ENCODE data around the gene NTN3.

The NTN3 gene

DNA sequence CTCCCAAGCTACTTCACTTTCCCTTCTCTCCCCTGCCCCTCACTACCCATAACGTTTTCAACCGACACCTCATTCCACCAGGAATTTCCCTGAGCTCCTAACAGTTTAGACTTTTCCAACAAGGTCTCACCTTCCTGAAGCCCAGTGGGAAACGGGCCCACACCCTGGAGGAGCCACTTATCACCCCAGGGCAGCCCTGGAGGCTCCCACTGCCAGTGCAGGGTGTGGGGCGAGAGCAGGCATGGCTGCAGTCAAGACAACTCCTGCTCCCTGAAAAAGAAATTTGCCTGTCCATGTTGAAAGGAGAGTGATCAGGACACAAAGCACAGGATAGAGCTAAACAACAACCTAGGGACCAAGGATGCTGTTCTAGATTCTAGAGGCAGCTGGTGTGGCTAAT is 43.6 kb upstream of the NTN3 start:
- TF ChIP-seq, protein P1, sequence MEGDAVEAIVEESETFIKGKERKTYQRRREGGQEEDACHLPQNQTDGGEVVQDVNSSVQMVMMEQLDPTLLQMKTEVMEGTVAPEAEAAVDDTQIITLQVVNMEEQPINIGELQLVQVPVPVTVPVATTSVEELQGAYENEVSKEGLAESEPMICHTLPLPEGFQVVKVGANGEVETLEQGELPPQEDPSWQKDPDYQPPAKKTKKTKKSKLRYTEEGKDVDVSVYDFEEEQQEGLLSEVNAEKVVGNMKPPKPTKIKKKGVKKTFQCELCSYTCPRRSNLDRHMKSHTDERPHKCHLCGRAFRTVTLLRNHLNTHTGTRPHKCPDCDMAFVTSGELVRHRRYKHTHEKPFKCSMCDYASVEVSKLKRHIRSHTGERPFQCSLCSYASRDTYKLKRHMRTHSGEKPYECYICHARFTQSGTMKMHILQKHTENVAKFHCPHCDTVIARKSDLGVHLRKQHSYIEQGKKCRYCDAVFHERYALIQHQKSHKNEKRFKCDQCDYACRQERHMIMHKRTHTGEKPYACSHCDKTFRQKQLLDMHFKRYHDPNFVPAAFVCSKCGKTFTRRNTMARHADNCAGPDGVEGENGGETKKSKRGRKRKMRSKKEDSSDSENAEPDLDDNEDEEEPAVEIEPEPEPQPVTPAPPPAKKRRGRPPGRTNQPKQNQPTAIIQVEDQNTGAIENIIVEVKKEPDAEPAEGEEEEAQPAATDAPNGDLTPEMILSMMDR (IDR thresholded peaks at IDR 0.05; ENCODE audit: control insufficient read depth, extremely low read depth, insufficient read depth) = no peak
- DNase-seq (ENCODE audit: low read depth) = no peak
- no peak overlapping the region for H3K4me3 ChIP-seq (ENCODE audit: low read depth, low read length)

DNA sequence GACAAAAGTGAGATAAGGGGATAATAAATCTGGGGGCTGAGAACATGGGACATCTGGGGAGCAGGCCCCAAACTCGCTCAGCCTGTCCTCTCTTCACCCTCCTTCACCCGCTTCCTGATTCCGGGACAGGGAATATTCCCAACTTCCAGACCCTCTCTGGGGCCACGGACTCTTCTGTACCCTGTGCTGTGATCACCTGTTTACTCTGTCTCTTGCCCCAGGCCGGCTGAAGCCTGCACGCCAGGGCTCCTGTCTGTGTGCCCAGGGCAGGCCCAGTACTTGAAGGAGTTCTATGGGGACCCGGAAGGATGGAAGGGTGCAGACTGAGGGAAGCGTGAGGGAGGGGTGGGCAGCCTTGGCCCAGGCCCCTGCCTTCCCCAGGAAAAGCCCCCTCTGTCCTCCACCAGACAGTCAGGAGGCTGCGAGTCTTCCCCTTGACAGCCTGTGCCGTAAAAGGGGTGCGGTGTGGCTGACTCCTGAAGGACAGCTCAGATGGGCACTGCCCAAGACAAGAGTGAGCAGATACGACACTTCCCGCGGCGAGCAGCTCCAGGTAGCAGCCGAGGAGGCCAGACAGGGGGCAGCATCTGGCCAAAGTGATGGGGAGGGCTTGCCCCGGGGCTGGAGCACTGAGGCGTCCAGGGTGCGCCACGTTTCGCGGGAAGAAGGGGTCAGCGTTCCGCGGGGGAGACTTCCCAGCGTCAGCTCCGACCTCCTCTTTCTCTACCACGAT is 42.9 kb upstream of the NTN3 start:
- DNase-seq (ENCODE audit: low read depth) = no peak
- H3K4me3 ChIP-seq (ENCODE audit: low read depth, low read length) = peak overlapping the region; percentile 78

DNA sequence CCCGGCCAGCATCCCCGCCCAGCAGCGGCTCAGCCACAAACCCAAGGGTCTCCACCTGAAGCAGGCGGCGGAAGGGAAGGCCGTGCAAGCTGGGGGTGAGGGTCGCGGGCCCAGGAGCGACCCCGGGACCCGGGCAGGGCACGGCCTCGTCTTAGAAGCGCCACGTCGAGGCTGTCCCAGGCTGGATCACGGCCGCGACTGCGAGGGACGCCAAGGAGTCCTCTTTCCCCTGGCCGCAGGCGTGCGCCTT is 42.4 kb upstream of the NTN3 start:
- peak overlapping the region; percentile 78 for H3K4me3 ChIP-seq (ENCODE audit: low read depth, low read length)
- TF ChIP-seq, protein P1 (IDR thresholded peaks at IDR 0.05; ENCODE audit: control insufficient read depth, extremely low read depth, insufficient read depth) = no peak
- DNase-seq (ENCODE audit: low read depth) = no peak

More for the DNA sequence above, 42.9 kb upstream of the NTN3 start:
- TF ChIP-seq, protein P1 (IDR thresholded peaks at IDR 0.05; ENCODE audit: control insufficient read depth, extremely low read depth, insufficient read depth) = peak; percentile 20; the same call in 1 of the 2 replicates

DNA sequence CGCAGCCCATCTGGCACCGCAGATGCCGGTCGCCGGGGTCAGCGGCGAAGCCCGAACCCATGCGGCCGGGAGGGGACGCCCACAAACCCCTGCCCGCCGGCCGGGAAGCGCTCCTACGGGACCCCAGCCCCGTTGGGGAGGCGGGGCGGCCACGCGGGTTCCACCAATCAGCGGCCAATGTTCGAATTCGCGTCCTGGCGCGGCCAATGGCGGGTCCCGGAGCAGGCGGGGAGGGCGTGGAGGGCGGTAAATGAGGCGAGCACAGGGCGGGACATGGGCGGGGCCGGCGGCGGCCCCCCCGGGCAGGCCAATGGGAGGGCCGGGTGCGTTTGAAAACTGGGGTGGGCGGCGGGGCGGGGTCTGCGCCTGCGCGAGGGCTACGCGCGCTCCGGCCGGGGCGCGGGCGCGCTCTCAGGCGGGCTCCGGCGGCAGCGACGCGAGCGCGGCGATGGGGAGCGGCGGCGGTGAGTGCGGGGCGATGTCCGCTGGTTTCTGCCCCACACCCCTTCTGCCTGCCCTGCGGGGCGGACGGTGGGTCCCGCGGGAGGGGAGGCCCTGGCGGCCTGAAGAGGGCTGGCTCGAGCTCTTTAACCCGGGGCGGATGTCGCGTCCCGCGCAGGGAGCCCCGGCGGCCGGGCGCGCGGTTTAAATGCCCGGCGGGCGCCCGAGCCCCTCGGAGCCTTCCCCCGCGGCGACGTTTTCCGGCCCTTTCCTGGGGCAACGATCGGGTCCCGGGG is 41.9 kb upstream of the NTN3 start, which contains the start of gene CCNF:
Gene CCNF, plus strand, starts transcription at position 414 of the 737 bp plus-strand sequence. Its CDS starts 35 bp downstream, at position 449.
- H3K4me3 ChIP-seq (ENCODE audit: low read depth, low read length) = peak within 1 kb of the TSS; percentile 78
- peak; percentile 77 for DNase-seq (ENCODE audit: low read depth)
- TF ChIP-seq, protein P1 (IDR thresholded peaks at IDR 0.05; ENCODE audit: control insufficient read depth, extremely low read depth, insufficient read depth) = 0 out of 2 replicates have a peak, but pooled peaks have one; percentile 1

DNA sequence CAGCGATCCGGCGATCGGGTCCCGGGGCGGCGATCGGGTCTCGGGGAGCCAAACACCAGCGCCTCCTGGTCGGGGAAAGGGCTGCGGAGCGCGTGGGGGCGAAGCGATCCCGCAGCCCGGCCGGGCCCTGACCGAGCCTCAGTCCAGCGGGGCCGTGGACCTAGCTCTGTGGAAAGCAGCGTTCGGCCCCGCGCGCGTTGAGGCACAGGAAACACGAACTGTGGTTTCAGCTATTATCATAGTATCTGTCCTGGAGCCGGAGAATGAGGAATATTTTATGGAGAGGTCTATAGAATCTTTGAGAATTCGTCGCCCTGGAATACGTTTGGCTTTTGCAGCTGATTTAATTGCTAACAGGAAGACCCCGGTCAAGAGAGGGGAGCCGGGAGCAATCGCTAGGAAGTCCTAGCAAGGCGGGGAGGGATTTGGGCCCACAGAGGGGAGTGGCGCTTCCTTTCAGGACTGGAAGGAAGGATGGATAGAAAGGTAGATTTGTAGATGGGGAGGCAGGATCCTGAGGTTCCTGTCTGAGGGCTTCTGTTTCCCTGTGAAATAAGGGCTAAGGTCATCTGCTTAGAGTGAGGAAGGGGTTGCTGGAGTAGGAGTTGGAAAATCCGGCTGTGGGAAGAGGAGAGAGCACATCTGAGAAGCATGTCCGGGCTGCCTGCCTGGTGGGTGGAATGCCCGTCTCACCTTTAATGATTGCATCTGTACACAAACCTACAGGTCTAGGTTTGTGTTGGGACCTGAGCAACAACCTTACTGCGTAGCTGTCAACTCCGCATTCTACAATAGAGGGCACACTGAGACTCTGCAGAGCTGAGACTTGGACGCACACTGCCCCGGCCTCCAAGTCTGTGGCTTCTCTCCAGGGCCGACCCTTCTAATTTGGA is 41.1 kb upstream of the NTN3 start:
- peak; percentile 54 for DNase-seq (ENCODE audit: low read depth)
- TF ChIP-seq, protein P1 (IDR thresholded peaks at IDR 0.05; ENCODE audit: control insufficient read depth, extremely low read depth, insufficient read depth) = peak; percentile 55
- H3K4me3 ChIP-seq (ENCODE audit: low read depth, low read length) = peak overlapping the region; percentile 78

DNA sequence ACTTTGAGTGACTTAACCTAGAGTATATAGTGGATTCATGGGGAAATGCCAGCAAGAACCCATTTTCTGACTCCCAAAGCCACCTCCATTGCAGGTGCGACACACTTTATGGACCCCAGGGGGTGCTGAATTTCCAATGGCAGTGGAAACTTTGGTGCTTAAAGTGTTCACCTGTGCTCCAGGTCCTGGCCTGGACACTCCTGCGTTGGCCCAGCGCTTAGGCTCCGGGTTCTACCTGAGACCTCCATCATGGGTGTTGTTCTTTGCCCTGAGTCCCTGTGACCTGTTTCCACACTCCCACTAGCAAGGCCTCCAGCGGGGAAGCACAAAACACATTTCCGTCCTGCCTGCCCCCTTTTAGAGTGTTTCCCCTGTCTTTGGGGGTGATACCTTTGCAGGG is 38.8 kb upstream of the NTN3 start:
- no peak overlapping the region for H3K4me3 ChIP-seq (ENCODE audit: low read depth, low read length)
- no peak for DNase-seq (ENCODE audit: low read depth)
- TF ChIP-seq, protein P1 (IDR thresholded peaks at IDR 0.05; ENCODE audit: control insufficient read depth, extremely low read depth, insufficient read depth) = no peak
